Natural killer cell treated with Interleukin-12 subunit alpha and Interleukin-12 subunit beta and Interleukin-15 and Interleukin-18, amount 100 ng/mL, for 72 hours (primary cell): ENCODE data around the gene STXBP4. TPM values are rescaled to one million over a fixed set of nuclear protein-coding genes. Genes with fewer than 3 reads are reported as not detected.

Experiments
- ATAC-seq, 2 donors: fragments of 150-1000 bp; cut with Tn5 transposase in 1 of 2; sonication (Bioruptor Pico), chemical (Tn5 transposase) in 1 of 2; 2 replicates each; pipeline ENCODE4 v1.10.0; 2021
- DNase-seq: peaks from one replicate; pipeline ENCODE4 v3.0.0; 2022; ENCODE audit warnings: low spot score
- H3K27ac Mint-ChIP-seq, 2 donors: 1 replicate in 1 of 2; 2 replicates in 1 of 2; pipeline ENCODE4 v1.8.0; 2022; ENCODE audit warnings: mixed read lengths in 2 of 2, mild to moderate bottlenecking in 1 of 2, moderate library complexity in 1 of 2
- H3K27me3 Mint-ChIP-seq, 2 donors: 1 replicate in 1 of 2; 2 replicates in 1 of 2; pipeline ENCODE4 v1.8.0; 2022; ENCODE audit warnings: mixed read lengths in 2 of 2
- H3K36me3 Mint-ChIP-seq: one replicate; pipeline ENCODE4 v1.8.0; 2022; ENCODE audit warnings: mixed read lengths
- H3K4me1 Mint-ChIP-seq, 2 donors: 1 replicate in 1 of 2; 2 replicates in 1 of 2; pipeline ENCODE4 v1.8.0; 2022; ENCODE audit warnings: low read depth in 2 of 2, mixed read lengths in 2 of 2, mild to moderate bottlenecking in 1 of 2
- H3K4me3 Mint-ChIP-seq: one replicate; pipeline ENCODE4 v1.8.0; 2022; ENCODE audit warnings: mixed read lengths
- H3K9me3 Mint-ChIP-seq: 2 replicates; pipeline ENCODE4 v1.8.0; 2022; ENCODE audit warnings: mixed read lengths
- total RNA-seq, 2 donors: library from RNA; stranded (reverse); gene quantifications; one replicate each; pipeline ENCODE4 v1.2.3, GENCODE V29; 2022

Gene STXBP4
- total RNA-seq, 2 donors from 2014 or later, result 8.5 to 12.6 TPM

DNA sequence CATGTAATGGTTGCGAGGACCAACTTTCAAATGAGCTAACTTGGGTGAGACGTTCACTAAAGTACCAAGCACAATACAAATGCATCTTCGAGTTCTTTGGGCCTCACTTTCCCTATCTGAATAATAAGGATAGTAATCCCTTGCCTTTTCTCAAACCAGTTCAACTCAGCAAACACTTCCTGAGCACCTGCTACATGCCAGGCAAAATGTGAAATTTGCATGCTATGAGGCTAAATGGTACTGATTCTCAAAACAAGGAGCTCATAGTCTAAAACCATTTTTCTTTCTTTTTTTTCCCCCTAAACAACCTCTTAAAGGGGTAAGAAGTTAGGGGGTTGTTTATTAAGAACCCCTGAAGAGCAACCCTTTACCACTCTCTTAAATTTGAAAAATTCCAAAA is 194.8 kb downstream of the STXBP4 start:
- no peak for DNase-seq
- Mint-ChIP-seq H3K4me3 (no peak overlapping the region), H3K27ac (no peak overlapping the region), H3K4me1 (peaks cover 9 to 13% of the 10 kb centered on the region in 2 donors), H3K27me3 (no peaks in the 10 kb centered on the region), H3K36me3 (no peaks in the 10 kb centered on the region), H3K9me3 (no peaks in the 10 kb centered on the region)
- ATAC-seq, result no peak

DNA sequence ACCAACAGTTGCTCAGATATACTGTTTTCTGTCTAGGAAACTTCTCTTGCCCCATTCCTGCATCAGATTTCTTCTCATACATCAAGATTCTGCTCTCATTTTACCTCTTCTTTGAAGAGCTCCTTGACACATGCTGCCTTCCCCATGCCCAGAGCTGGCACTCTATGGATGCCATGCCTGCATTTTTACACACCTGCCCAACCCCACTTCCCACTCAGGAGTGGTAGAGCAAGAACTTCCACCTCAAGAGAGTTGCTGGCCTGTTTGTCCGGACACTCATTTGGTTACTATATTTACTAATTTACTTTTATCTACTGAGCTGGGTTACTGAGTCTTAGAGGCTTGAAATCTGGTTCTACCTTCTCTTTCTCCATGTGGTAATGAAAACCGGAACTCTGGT is 197.9 kb downstream of the STXBP4 start:
- Mint-ChIP-seq H3K9me3 (no peaks in the 10 kb centered on the region), H3K36me3 (no peaks in the 10 kb centered on the region), H3K27me3 (no peaks in the 10 kb centered on the region), H3K4me1 (peaks cover 9% of the 10 kb centered on the region in 2 donors), H3K4me3 (no peak overlapping the region), H3K27ac (no peak overlapping the region)
- no peak for ATAC-seq
- DNase-seq, result no peak

DNA sequence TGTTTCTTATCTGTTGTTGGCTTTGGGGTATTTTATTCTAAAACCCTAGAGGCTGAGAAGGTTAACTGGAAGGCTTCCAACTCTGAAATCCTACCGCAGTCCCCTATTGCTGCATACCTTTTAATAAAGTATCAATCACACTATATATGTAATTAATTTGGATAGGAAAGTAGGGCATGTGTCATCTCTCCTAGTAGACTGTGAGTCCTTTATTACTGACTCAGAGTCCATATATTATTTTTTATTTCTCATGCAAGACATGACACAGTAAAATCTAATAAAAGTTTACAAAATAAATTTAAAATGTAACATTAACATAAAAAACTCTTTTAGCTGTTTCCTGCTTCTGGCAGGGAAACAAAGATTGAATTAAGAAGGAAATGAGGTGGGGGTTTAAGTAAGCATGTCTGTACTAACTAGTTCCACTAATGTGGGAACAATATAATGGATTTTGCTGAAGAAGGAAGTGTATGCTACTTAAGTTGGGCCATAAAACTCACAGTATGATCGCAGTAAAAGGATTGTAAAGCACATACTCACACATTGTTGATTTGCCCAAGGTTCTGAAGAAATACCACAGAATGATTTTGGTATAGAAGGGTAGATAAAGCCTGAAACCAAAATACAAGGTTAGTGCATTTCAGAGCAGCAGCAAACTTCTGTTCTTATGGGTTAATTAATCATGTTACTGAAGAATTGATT is 198.6 kb downstream of the STXBP4 start:
- ATAC-seq (no peak), DNase-seq (no peak)
- Mint-ChIP-seq H3K36me3 (no peaks in the 10 kb centered on the region), H3K9me3 (no peaks in the 10 kb centered on the region), H3K4me1 (peaks cover 3 to 5% of the 10 kb centered on the region in 2 donors), H3K27ac (no peak overlapping the region), H3K4me3 (no peak overlapping the region), H3K27me3 (no peaks in the 10 kb centered on the region)

DNA sequence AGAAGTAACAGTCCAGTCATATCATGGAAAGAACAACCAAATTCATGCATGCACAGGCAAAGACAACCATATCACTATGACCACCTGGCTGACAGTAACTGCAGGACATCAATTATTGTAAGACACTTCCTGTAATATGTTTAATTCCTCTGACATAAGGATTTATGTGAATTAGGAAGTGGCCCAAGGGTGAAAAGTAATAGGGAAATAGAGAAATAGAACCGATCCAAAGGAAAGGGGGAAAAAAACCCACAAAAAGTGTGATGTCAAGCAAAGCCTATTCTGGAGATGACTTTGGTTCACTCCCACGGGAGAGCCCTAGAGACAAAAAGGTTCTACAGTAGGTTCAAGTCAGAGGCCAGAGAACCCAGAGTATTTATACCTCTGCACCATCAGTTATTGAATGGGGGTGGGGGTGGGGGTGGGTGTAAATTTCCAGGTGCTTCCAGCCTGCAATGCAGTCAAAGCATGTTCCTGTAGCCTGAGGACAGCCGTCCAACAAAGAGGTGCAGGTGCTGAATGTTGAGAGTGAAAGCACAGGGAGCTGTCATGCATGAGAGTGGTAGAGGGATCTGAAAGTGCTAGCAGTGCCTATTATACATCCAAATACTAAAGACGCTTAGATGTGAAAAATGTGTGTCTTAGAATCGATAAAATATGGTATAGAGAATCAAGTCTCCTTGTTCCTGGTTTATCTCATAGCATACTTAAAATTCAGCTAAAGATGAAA is 200.6 kb downstream of the STXBP4 start:
- Mint-ChIP-seq H3K9me3 (no peaks in the 10 kb centered on the region), H3K27me3 (no peaks in the 10 kb centered on the region), H3K4me3 (no peak overlapping the region), H3K27ac (no peak overlapping the region), H3K4me1 (no peaks in the 10 kb centered on the region), H3K36me3 (peaks cover 5% of the 10 kb centered on the region)
- ATAC-seq (no peak), DNase-seq (no peak)

DNA sequence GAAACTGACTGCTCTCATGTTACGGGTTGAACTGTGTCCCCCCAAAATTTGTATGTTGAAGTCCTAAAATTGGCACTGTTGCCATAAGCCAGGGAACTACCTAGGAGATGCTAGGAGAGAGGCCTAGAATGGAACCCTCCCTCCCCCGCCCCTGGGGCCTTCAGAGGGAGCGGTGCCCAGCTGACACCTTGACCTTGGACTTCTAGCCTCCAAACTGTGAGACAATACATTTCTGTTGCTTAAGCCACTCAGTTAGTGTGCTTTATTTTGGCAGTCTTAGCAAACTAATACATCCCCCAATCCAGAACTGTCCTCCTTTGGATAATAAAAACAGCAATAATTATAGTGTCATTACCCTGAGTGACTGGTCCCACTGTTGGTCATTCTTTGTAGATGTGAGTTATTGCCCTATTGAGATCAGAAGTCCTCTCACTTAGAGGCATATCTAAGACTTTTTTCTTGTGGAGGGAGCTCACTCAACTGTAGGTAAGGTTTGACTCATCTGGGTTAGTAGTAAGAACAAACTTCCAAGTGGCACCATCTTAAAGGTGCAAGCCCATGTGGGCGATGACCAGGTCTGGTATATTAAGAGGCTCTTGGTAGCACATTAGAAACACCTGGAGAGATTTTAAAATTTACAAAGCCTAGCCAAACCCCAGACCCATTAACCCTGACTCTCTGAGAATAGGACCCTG is 203.2 kb downstream of the STXBP4 start:
- H3K27ac Mint-ChIP-seq, result no peak overlapping the region
- H3K9me3 Mint-ChIP-seq, result no peaks in the 10 kb centered on the region
- DNase-seq, result no peak
- peaks cover 11% of the 10 kb centered on the region for H3K36me3 Mint-ChIP-seq
- ATAC-seq, result no peak
- H3K4me1 Mint-ChIP-seq, result no peaks in the 10 kb centered on the region
- H3K4me3 Mint-ChIP-seq, result no peak overlapping the region
- H3K27me3 Mint-ChIP-seq, result no peaks in the 10 kb centered on the region

DNA sequence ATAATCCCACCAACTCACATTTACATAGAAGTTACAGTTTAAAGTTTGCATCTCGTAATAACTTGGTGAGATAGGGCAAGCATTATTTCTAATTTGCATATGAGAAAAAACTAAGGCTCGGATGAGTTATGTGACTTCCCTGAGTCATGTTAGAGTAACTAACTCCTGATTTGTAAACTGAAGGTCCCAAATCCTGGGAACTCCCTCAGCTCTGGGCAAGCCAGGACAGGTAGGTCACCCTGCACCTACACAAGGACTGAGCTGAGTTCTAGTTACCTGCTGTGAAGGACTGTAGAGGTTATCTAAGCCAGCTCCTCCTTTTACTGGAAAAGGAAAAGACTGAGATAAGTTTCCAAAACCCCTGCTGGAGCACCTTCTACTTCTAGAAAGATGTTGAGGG is 204.0 kb downstream of the STXBP4 start:
- no peak overlapping the region for H3K4me3 Mint-ChIP-seq
- no peak for DNase-seq
- no peak for ATAC-seq
- no peaks in the 10 kb centered on the region for H3K27me3 Mint-ChIP-seq
- H3K4me1 Mint-ChIP-seq, result no peaks in the 10 kb centered on the region
- peaks cover 11% of the 10 kb centered on the region for H3K36me3 Mint-ChIP-seq
- H3K9me3 Mint-ChIP-seq, result no peaks in the 10 kb centered on the region
- no peak overlapping the region for H3K27ac Mint-ChIP-seq

DNA sequence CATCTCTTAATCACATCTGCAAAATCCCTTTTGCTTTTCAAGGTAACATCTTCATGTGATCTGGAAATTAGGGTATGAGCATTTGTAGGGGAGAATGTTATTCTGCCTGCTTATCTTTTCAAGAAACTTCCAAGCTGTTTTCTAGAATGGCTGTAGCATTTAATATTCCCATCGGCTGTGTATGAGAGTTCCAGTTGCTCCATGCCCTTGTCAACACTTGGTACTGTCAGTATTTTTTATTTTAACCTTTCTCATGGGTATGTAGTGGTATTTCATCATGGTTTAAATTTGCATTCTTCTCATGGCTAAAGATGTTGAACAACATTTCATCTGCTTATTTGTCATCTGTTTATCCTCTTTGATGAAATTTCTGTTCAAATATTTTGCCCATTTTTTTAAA is 205.6 kb downstream of the STXBP4 start:
- no peak overlapping the region for H3K4me3 Mint-ChIP-seq
- DNase-seq (no peak), ATAC-seq (no peak)
- no peaks in the 10 kb centered on the region for H3K4me1 Mint-ChIP-seq
- H3K27ac Mint-ChIP-seq, result no peak overlapping the region
- no peaks in the 10 kb centered on the region for H3K27me3 Mint-ChIP-seq
- peaks cover 11% of the 10 kb centered on the region for H3K36me3 Mint-ChIP-seq
- H3K9me3 Mint-ChIP-seq, result no peaks in the 10 kb centered on the region

DNA sequence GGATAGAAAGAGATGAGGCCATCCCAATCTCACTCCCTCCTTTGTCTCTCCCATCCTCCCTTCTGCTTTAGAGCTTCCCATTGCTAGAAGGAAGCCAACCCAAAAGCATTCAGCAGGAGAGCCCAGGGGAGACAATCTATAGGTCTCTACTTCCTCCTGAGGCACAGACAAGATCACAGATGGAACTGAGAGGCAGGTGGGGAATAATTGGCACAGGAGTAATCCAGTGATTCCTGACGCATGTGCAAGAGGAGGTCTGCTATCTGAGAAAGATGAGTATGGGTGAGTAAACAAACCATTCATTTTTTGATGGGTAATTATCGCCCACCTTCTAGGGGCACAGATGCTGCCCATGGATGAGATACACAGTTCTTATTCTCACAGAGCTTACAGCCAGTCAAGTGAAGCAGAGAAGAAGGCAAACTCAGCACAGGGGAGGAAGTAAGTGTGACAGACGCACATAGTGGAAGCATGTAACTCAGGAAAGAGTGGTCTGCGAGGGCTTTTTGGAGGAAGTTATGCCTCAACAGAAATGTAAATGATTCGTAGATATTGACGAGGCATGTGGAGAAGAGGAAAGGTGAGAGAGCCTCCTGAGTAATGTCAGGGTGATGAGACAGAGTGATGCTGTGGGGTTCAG is 207.3 kb downstream of the STXBP4 start:
- peaks cover 11% of the 10 kb centered on the region for H3K36me3 Mint-ChIP-seq
- H3K9me3 Mint-ChIP-seq, result no peaks in the 10 kb centered on the region
- DNase-seq (no peak), ATAC-seq (no peak)
- no peaks in the 10 kb centered on the region for H3K27me3 Mint-ChIP-seq
- H3K4me1 Mint-ChIP-seq, result no peaks in the 10 kb centered on the region
- H3K27ac Mint-ChIP-seq, result no peak overlapping the region
- H3K4me3 Mint-ChIP-seq, result no peak overlapping the region

DNA sequence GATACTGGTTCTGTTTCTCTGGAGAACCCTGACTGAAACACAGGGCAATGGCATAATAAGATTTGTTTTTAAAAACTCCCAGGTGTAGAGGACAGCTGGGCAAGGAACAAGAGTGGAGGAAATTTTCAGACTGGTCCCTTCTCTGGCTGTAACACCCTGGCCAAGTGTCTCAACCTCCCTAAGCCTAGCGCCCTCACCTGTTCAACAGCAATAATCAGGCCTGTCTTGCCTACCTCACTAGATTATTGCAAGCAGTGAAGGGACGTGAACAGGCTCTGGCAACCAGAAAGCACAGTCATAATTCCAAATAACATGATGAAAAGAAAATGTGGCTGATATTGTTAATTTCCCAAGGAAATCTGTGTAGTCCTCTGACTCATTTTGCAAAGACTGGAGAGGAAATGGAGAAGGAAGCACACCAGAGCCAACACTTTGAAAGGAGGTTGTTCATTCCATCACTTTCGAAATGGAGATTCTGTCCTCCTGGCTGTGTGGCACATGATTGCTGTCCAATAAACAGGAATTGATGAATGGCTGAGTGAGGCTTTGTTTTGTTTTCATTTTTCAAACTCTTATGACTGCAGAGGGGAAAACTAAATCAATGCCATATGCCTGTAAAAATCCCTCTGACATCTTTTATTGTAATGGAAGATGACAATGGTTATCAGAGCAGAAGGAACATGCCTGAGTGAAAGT is 208.7 kb downstream of the STXBP4 start:
- no peak for ATAC-seq
- Mint-ChIP-seq H3K27ac (no peak overlapping the region), H3K4me1 (no peaks in the 10 kb centered on the region), H3K27me3 (no peaks in the 10 kb centered on the region), H3K9me3 (no peaks in the 10 kb centered on the region), H3K4me3 (no peak overlapping the region), H3K36me3 (peaks cover 11% of the 10 kb centered on the region)
- no peak for DNase-seq

DNA sequence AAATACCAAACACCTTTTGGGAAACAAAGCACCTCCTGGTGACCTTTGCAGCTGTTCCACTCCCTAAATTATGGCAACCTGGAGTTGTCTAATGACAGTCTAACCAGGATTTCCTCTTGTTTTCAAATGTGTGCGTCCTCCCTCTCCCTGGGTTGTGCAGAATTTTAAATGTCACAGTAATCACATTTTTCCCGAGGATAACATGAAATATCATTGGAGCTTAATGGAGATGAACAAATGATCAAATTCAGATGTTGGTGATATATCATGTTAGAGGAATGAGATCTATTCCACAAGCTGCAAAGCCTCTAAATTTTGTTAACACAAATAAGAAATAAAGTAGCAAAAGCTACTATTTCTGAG is 209.3 kb downstream of the STXBP4 start:
- no peak for ATAC-seq
- H3K4me1 Mint-ChIP-seq, result no peaks in the 10 kb centered on the region

DNA sequence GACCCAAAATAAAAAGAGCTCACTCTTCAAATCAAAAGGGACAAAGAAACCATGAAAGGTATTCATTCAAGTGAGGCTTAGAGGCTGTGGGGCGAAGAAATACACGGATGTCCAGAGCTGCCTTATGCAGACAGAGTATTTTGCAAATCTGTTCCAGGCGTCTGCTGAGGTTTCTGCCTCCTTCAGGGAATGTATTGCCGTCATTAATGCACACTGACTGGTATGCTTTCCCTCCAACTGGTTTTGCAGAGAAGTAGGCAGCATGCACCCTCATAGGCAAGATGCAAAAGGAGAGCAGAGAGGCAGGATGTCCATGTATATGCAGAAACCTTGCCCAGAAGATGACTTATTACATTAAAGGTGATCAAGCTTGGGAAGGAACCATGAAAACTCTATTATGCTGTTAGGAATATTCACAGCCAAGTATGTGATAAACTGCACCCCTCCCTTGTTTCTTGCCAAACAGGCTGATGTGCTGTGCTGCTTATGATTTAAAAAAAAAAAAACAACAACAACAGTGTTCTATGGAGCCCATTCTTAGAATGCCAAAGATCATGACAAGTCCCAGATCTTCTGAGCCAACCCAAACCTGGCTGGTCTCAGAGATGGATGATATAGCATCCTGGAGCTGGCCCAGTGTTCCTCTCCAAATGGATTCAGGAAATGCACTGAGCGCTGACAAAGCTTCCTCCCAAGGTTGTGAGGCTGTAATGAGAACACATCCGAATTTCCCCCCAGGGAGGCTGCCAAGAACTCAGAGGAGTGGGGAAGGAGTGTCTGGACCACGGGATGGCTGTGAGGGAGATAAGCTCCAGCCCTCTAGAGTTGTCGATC is 218.6 kb downstream of the STXBP4 start:
- DNase-seq (no peak), ATAC-seq (no peak)
- H3K9me3 Mint-ChIP-seq, result no peaks in the 10 kb centered on the region
- peaks cover 3 to 7% of the 10 kb centered on the region in 2 donors for H3K27me3 Mint-ChIP-seq
- H3K4me1 Mint-ChIP-seq, result no peaks in the 10 kb centered on the region
- H3K4me3 Mint-ChIP-seq, result no peak overlapping the region
- H3K36me3 Mint-ChIP-seq, result peaks cover 4% of the 10 kb centered on the region
- no peak overlapping the region for H3K27ac Mint-ChIP-seq

More for the DNA sequence above, 209.3 kb downstream of the STXBP4 start:
- Mint-ChIP-seq H3K27ac (no peak overlapping the region), H3K36me3 (peaks cover 15% of the 10 kb centered on the region), H3K9me3 (no peaks in the 10 kb centered on the region), H3K4me3 (no peak overlapping the region), H3K27me3 (no peaks in the 10 kb centered on the region)
- DNase-seq, result no peak

DNA sequence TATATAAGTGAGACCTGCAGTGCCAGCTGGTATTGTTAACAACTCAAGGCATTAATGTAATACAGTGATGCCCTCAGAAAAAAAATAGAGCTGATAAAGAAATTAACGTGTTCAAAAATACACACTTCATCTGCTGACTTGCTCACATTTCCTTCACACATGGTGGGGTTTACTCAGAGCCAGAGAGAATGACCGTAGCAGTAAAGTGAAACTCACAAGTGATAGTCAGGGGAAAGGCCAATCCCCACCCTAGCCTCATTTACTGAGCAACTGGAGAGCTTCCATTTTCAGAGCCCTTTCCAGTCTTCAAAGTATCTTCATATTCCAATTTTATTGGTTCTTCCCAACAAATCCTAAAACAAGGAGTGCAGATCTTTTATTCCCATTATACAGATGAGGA is 222.2 kb downstream of the STXBP4 start:
- no peaks in the 10 kb centered on the region for H3K4me1 Mint-ChIP-seq
- no peak for ATAC-seq
- no peaks in the 10 kb centered on the region for H3K36me3 Mint-ChIP-seq
- H3K9me3 Mint-ChIP-seq, result peaks cover 5% of the 10 kb centered on the region
- DNase-seq, result no peak
- H3K27me3 Mint-ChIP-seq, result peaks cover 9 to 17% of the 10 kb centered on the region in 2 donors
- no peak overlapping the region for H3K4me3 Mint-ChIP-seq
- no peak overlapping the region for H3K27ac Mint-ChIP-seq
